Esophagus muscularis mucosa (tissue), 3 donors: ENCODE results near the gene ANTXR1.

ENCODE experiments used
- CTCF ChIP-seq, 3 experiments: fragments of 200-600 bp in 2 of 3; fragments of 450-650 bp in 1 of 3; sonication (generic) in 2 of 3; IDR thresholded peaks; one replicate each; pipeline ENCODE4 v1.5.1; 2017 to 2019; ENCODE audit warnings: antibody characterized with exemption in 3 of 3, mild to moderate bottlenecking in 2 of 3, moderate library complexity in 1 of 3
- POLR2A ChIP-seq: fragments of 450-650 bp; IDR thresholded peaks from one replicate; pipeline ENCODE4 v1.6.1; 2017; ENCODE audit warnings: antibody characterized with exemption, moderate library complexity, mild to moderate bottlenecking, low read depth
- POLR2AphosphoS5 ChIP-seq, 2 donors: sonication (generic); formaldehyde crosslinking; IDR thresholded peaks; one replicate each; pipeline ENCODE4 v1.6.1; 2017; ENCODE audit warnings: antibody characterized with exemption in 2 of 2

- TF ChIP-seq POLR2A (no peak), CTCF (IDR thresholded peaks at IDR 0.05) (no peak), POLR2AphosphoS5 (IDR thresholded peaks at IDR 0.05) (no peak)
Observed at GRCh38 chr2:69156624-69157023, 143.6 kb downstream of the ANTXR1 start.
